H9 (cell line): ENCODE results near the gene PRR23E. TPM values are rescaled to one million over a fixed set of nuclear protein-coding genes. Genes with fewer than 3 reads are reported as not detected.

Experiments
- DNase-seq: peaks from one replicate; pipeline ENCODE4 v3.0.0-alpha.2; 2017
- H2AFZ ChIP-seq: one replicate; pipeline ENCODE4 v1.6.1; 2013; ENCODE audit warnings: mild to moderate bottlenecking, low read length, control low read depth, moderate library complexity
- H2AK5ac ChIP-seq: 2 replicates; pipeline ENCODE4 v1.6.1; 2013; ENCODE audit warnings: low read length, control low read depth, mixed read lengths; ENCODE audit not compliant: insufficient read length
- H2BK120ac ChIP-seq: one replicate; pipeline ENCODE4 v1.6.1; 2013; ENCODE audit warnings: low read depth, mild to moderate bottlenecking, low read length, control low read depth, inconsistent platforms; ENCODE audit not compliant: poor library complexity, severe bottlenecking
- H2BK12ac ChIP-seq: 2 replicates; pipeline ENCODE4 v1.6.1; 2013; ENCODE audit warnings: low read length, control low read depth, mixed read lengths, low read depth; ENCODE audit not compliant: insufficient read length
- H2BK15ac ChIP-seq: 2 replicates; pipeline ENCODE4 v1.6.1; 2013; ENCODE audit warnings: low read depth, low read length, control low read depth
- H2BK20ac ChIP-seq: one replicate; pipeline ENCODE4 v1.6.1; 2013; ENCODE audit warnings: low read depth, mild to moderate bottlenecking, low read length, control low read depth, inconsistent platforms; ENCODE audit not compliant: poor library complexity, severe bottlenecking
- H2BK5ac ChIP-seq: 2 replicates; pipeline ENCODE4 v1.6.1; 2013; ENCODE audit warnings: low read length, control low read depth, mixed read lengths; ENCODE audit not compliant: insufficient read length
- H3K14ac ChIP-seq: 2 replicates; pipeline ENCODE4 v1.6.1; 2013; ENCODE audit warnings: low read length, control low read depth; ENCODE audit not compliant: insufficient read depth
- H3K18ac ChIP-seq: 2 replicates; pipeline ENCODE4 v1.6.1; 2013; ENCODE audit warnings: low read depth, mild to moderate bottlenecking, mixed read lengths, low read length, control low read depth; ENCODE audit not compliant: insufficient read length
- H3K23ac ChIP-seq: 2 replicates; pipeline ENCODE4 v1.6.1; 2013; ENCODE audit warnings: low read length, control low read depth, mixed read lengths, low read depth; ENCODE audit not compliant: insufficient read length
- H3K23me2 ChIP-seq: 2 replicates; pipeline ENCODE4 v1.6.1; 2013; ENCODE audit warnings: low read depth, mild to moderate bottlenecking, mixed read lengths, low read length, control low read depth; ENCODE audit not compliant: insufficient read length, poor library complexity, severe bottlenecking
- H3K27ac ChIP-seq: 2 replicates; pipeline ENCODE4 v1.5.1; 2013; ENCODE audit warnings: low read length, control low read depth, mixed read lengths, low read depth; ENCODE audit not compliant: insufficient read length
- H3K27me3 ChIP-seq: 2 replicates; pipeline ENCODE4 v1.6.1; 2013; ENCODE audit warnings: low read length, control low read depth, inconsistent platforms; ENCODE audit not compliant: insufficient read depth
- H3K4ac ChIP-seq: 2 replicates; pipeline ENCODE4 v1.6.1; 2013; ENCODE audit warnings: low read depth, mild to moderate bottlenecking, control low read depth, inconsistent platforms, low read length, moderate library complexity
- H3K4me1 ChIP-seq: 2 replicates; pipeline ENCODE4 v1.6.1; 2013; ENCODE audit warnings: low read length, control low read depth, inconsistent platforms; ENCODE audit not compliant: insufficient read depth
- H3K4me2 ChIP-seq: 2 replicates; pipeline ENCODE4 v1.6.1; 2013; ENCODE audit warnings: low read length, control low read depth, mixed read lengths; ENCODE audit not compliant: insufficient read length, insufficient read depth
- H3K56ac ChIP-seq: 2 replicates; pipeline ENCODE4 v1.6.1; 2013; ENCODE audit warnings: low read depth, mild to moderate bottlenecking, mixed read lengths, low read length, control low read depth; ENCODE audit not compliant: insufficient read length
- H3K79me1 ChIP-seq: 2 replicates; pipeline ENCODE4 v1.6.1; 2013; ENCODE audit warnings: low read depth, mild to moderate bottlenecking, moderate library complexity, low read length, control low read depth, inconsistent platforms; ENCODE audit not compliant: insufficient read depth, poor library complexity, severe bottlenecking
- H3K79me2 ChIP-seq: 2 replicates; pipeline ENCODE4 v1.6.1; 2013; ENCODE audit warnings: low read length, control low read depth, inconsistent platforms; ENCODE audit not compliant: insufficient read depth
- H3K9ac ChIP-seq: 2 replicates; pipeline ENCODE4 v1.6.1; 2013; ENCODE audit warnings: low read length, control low read depth, mixed read lengths; ENCODE audit not compliant: insufficient read length; ENCODE audit errors: extremely low read depth
- H3K9me3 ChIP-seq: one replicate; pipeline ENCODE4 v1.6.1; 2013; ENCODE audit warnings: low read depth, low read length, inconsistent platforms; ENCODE audit not compliant: control insufficient read depth
- H3T11ph ChIP-seq: one replicate; pipeline ENCODE4 v1.6.1; 2013; ENCODE audit warnings: mild to moderate bottlenecking, low read length, control low read depth, inconsistent platforms
- H4K20me1 ChIP-seq: one replicate; pipeline ENCODE4 v1.6.1; 2013; ENCODE audit not compliant: control insufficient read depth, insufficient read length, insufficient read depth
- H4K5ac ChIP-seq: 2 replicates; pipeline ENCODE4 v1.6.1; 2013; ENCODE audit warnings: low read depth, mild to moderate bottlenecking, mixed read lengths, low read length, control low read depth; ENCODE audit not compliant: insufficient read length
- H4K8ac ChIP-seq: replicated peaks from 2 replicates; pipeline ENCODE4 v1.6.1; 2013; ENCODE audit warnings: low read length, control low read depth, mixed read lengths, low read depth; ENCODE audit not compliant: insufficient read length
- H4K91ac ChIP-seq: 2 replicates; pipeline ENCODE4 v1.6.1; 2013; ENCODE audit warnings: low read depth, mild to moderate bottlenecking, moderate library complexity, mixed read lengths, low read length, control low read depth; ENCODE audit not compliant: insufficient read length
- H3K27ac Mint-ChIP-seq, 3 experiments: 2 replicates in 2 of 3; 3 replicates in 1 of 3; pipeline ENCODE4 v1.8.0; 2020 to 2021; ENCODE audit warnings: mixed read lengths in 3 of 3, mild to moderate bottlenecking in 1 of 3, moderate library complexity in 1 of 3
- H3K27me3 Mint-ChIP-seq: 2 replicates; pipeline ENCODE4 v1.8.0; 2021; ENCODE audit warnings: low read depth, mild to moderate bottlenecking, moderate library complexity, mixed read lengths
- H3K36me3 Mint-ChIP-seq, 3 experiments: 2 replicates in 2 of 3; 3 replicates in 1 of 3; pipeline ENCODE4 v1.8.0; 2020 to 2021; ENCODE audit warnings: low read depth in 3 of 3, mixed read lengths in 3 of 3; ENCODE audit not compliant: insufficient read depth in 1 of 3
- H3K4me1 Mint-ChIP-seq, 2 experiments: 2 replicates each; pipeline ENCODE4 v1.8.0; 2020; ENCODE audit warnings: mixed read lengths in 2 of 2
- H3K4me3 Mint-ChIP-seq, 2 experiments: 2 replicates in 1 of 2; 3 replicates in 1 of 2; pipeline ENCODE4 v1.8.0; 2020 to 2021; ENCODE audit warnings: mild to moderate bottlenecking in 2 of 2, mixed read lengths in 2 of 2, moderate library complexity in 1 of 2
- H3K9me3 Mint-ChIP-seq, 2 experiments: 2 replicates in 1 of 2; 3 replicates in 1 of 2; pipeline ENCODE4 v1.8.0; 2020; ENCODE audit warnings: mild to moderate bottlenecking in 2 of 2, mixed read lengths in 2 of 2, moderate library complexity in 1 of 2
- CTCF ChIP-seq: fragments of 200-600 bp; sonication (generic); conservative IDR thresholded peaks from 3 replicates; pipeline ENCODE4 v1.8.0; 2021; ENCODE audit warnings: antibody characterized with exemption, mild to moderate bottlenecking
- WGBS: extraction: QIAGEN DNeasy Blood & Tissue Kit; methylation state at CpG from one replicate; pipeline ENCODE4 v1.1.7; 2013; ENCODE audit warnings: missing lambda C conversion rate, low lambda C conversion rate, mixed read lengths; ENCODE audit not compliant: insufficient read length; ENCODE audit errors: extremely low coverage; 5-methylcytosine and 5-hydroxymethylcytosine counted together
- total RNA-seq: library from RNA; stranded (reverse); gene quantifications from 2 replicates; pipeline ENCODE4 v1.2.1, GENCODE V29; 2021

PRR23E gene
- total RNA-seq, 1 experiment from 2014 or later: not detected

- Histone ChIP-seq H3K9ac (no peak overlapping the region), H3K27me3 (no peaks in the 10 kb centered on the region), H3K79me2 (no peaks in the 10 kb centered on the region), H3K23me2 (peaks cover 4% of the 10 kb centered on the region), H2BK20ac (no peak overlapping the region), H3K23ac (no peak overlapping the region), H4K8ac (no peak overlapping the region), H2BK15ac (no peak overlapping the region), H3K9me3 (no peaks in the 10 kb centered on the region), H4K91ac (no peak overlapping the region), H2BK5ac (no peak overlapping the region), H3K4ac (no peak overlapping the region), H2BK120ac (no peak overlapping the region), H2AK5ac (no peak overlapping the region), H4K5ac (no peak overlapping the region), H3K27ac (no peak overlapping the region), H3K79me1 (no peaks in the 10 kb centered on the region), H3K14ac (no peak overlapping the region), H3K4me2 (no peak overlapping the region), H3K18ac (no peak overlapping the region), H3K56ac (no peak overlapping the region), H4K20me1 (no peaks in the 10 kb centered on the region), H3K4me1 (no peaks in the 10 kb centered on the region; the same call in 1 of the 2 replicates), H2BK12ac (no peak overlapping the region), H2AFZ (no peak overlapping the region), H3T11ph (no peak overlapping the region)
- peaks cover 7 to 16% (median 9%) of the 10 kb centered on the region in 3 experiments; a peak in 5 of 7 replicates for H3K36me3 Mint-ChIP-seq
- H3K9me3 Mint-ChIP-seq: peaks cover 18 to 27% of the 10 kb centered on the region in 2 experiments
- peaks cover 20 to 23% of the 10 kb centered on the region in 2 experiments for H3K4me1 Mint-ChIP-seq
- no peak overlapping the region for H3K27ac Mint-ChIP-seq
- no CpG with 5 or more reads among the region's 2 CpGs for WGBS
- no peak for TF ChIP-seq CTCF
- H3K27me3 Mint-ChIP-seq: peaks cover 9% of the 10 kb centered on the region
- H3K4me3 Mint-ChIP-seq: no peak overlapping the region
- no peak for DNase-seq
These were observed 35.9 kb downstream of the PRR23E start for GRCh38 chr3:127228866-127229265.
